ENCODE results near the gene MALSU1. TPM values are rescaled to one million over a fixed set of nuclear protein-coding genes. Genes with fewer than 3 reads are reported as not detected.

The MALSU1 gene
- total and polyA plus RNA-seq, 2 of the 13 experiments (the other 11 are each of a cell fraction or from before 2014, with no cell fraction given) = 72.0 to 141 TPM

DNA sequence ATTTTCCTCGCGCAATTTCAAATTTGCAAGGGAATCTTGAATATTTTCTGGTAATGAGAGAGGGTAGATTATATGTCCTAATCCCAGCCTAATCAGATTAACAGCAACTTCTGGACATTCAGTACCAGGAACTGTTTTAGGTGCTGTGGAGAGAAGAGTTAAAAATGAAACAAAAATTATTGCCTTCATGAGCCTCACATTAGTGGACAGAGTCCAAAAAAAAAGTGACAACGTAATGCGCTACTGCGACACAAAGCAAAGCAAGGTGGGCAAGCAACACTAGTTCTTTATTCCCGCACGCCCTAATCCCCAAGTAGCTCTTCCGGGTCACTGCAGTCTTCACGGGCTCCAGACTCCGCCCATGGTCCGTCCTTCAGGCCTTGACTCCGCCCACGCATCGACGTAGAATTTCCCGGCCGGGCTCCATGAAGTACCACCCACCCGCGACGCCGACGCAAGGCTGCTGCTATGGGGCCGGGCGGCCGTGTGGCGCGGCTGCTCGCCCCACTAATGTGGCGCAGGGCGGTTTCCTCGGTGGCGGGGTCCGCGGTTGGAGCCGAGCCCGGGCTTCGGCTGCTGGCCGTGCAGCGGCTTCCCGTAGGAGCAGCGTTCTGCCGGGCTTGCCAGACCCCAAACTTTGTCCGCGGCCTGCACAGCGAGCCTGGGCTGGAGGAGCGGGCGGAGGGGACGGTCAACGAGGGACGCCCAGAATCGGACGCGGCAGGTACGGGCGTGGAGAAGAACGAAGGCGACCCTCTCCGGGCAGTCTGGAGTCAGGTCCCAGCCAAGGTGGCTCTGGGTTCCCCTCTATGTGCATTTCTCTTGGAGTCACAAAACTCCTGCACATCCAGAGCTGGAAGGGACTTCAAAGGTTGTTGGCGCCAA, at the start of gene MALSU1 (continued):
- TF ChIP-seq, protein P1, sequence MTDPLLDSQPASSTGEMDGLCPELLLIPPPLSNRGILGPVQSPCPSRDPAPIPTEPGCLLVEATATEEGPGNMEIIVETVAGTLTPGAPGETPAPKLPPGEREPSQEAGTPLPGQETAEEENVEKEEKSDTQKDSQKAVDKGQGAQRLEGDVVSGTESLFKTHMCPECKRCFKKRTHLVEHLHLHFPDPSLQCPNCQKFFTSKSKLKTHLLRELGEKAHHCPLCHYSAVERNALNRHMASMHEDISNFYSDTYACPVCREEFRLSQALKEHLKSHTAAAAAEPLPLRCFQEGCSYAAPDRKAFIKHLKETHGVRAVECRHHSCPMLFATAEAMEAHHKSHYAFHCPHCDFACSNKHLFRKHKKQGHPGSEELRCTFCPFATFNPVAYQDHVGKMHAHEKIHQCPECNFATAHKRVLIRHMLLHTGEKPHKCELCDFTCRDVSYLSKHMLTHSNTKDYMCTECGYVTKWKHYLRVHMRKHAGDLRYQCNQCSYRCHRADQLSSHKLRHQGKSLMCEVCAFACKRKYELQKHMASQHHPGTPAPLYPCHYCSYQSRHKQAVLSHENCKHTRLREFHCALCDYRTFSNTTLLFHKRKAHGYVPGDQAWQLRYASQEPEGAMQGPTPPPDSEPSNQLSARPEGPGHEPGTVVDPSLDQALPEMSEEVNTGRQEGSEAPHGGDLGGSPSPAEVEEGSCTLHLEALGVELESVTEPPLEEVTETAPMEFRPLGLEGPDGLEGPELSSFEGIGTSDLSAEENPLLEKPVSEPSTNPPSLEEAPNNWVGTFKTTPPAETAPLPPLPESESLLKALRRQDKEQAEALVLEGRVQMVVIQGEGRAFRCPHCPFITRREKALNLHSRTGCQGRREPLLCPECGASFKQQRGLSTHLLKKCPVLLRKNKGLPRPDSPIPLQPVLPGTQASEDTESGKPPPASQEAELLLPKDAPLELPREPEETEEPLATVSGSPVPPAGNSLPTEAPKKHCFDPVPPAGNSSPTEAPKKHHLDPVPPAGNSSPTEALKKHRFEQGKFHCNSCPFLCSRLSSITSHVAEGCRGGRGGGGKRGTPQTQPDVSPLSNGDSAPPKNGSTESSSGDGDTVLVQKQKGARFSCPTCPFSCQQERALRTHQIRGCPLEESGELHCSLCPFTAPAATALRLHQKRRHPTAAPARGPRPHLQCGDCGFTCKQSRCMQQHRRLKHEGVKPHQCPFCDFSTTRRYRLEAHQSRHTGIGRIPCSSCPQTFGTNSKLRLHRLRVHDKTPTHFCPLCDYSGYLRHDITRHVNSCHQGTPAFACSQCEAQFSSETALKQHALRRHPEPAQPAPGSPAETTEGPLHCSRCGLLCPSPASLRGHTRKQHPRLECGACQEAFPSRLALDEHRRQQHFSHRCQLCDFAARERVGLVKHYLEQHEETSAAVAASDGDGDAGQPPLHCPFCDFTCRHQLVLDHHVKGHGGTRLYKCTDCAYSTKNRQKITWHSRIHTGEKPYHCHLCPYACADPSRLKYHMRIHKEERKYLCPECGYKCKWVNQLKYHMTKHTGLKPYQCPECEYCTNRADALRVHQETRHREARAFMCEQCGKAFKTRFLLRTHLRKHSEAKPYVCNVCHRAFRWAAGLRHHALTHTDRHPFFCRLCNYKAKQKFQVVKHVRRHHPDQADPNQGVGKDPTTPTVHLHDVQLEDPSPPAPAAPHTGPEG (CRISPR knock-in tag; IDR thresholded peaks at IDR 0.05) = peak; percentile 75; the same call in 1 of the 2 replicates
- peak; percentile 60; the same call in 1 of the 2 replicates for TF ChIP-seq ZNF343 (CRISPR knock-in tag; IDR thresholded peaks at IDR 0.05)
- no peak for TF ChIP-seq FOSL2 (CRISPR knock-in tag; IDR thresholded peaks at IDR 0.05)
- no peak for TF ChIP-seq ZNF263 (CRISPR knock-in tag; IDR thresholded peaks at IDR 0.05)
- TF ChIP-seq ZBTB3 (CRISPR knock-in tag; IDR thresholded peaks at IDR 0.05; ENCODE audit: borderline replicate concordance, low read depth) = no peak
- TF ChIP-seq GZF1 (CRISPR knock-in tag; IDR thresholded peaks at IDR 0.05) = peak; percentile 75; the same call in 1 of the 2 replicates
- peak; percentile 76; the same call in 1 of the 2 replicates for TF ChIP-seq TOPORS (CRISPR knock-in tag; IDR thresholded peaks at IDR 0.05)
- peak; percentile 64; the same call in 1 of the 2 replicates for TF ChIP-seq KAT7 (CRISPR knock-in tag; IDR thresholded peaks at IDR 0.05; ENCODE audit: borderline replicate concordance)
- TF ChIP-seq ZNF557 (CRISPR knock-in tag; IDR thresholded peaks at IDR 0.05) = peak; percentile 31; the same call in 1 of the 2 replicates
- TF ChIP-seq, protein P2, sequence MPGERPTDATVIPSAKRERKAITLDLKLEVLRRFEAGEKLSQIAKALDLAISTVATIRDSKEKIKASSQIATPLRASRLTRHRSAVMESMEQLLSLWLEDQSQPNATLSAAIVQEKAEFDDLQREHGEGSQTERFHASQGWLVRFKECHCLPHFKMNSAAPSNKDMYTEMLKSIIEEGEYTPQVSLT (CRISPR knock-in tag; IDR thresholded peaks at IDR 0.05; ENCODE audit: borderline replicate concordance, low read depth) = 0 out of 2 replicates have a peak, but pooled peaks have one; percentile 54
- TF ChIP-seq AGO2 (optimal IDR thresholded peaks at IDR 0.05; ENCODE audit: low read depth, low read length) = peak; percentile 90
- TF ChIP-seq ZFX (CRISPR knock-in tag; IDR thresholded peaks at IDR 0.05; ENCODE audit: low read depth) = peak; percentile 99
- no peak for TF ChIP-seq JDP2 (CRISPR knock-in tag; IDR thresholded peaks at IDR 0.05; ENCODE audit: borderline replicate concordance)
- 0 out of 2 replicates have a peak, but pooled peaks have one; percentile 43 for TF ChIP-seq KLF15 (CRISPR knock-in tag; IDR thresholded peaks at IDR 0.05; ENCODE audit: borderline replicate concordance)
- TF ChIP-seq NFE2L1 (CRISPR knock-in tag; IDR thresholded peaks at IDR 0.05; ENCODE audit: borderline replicate concordance) = no peak
- TF ChIP-seq, protein P3, sequence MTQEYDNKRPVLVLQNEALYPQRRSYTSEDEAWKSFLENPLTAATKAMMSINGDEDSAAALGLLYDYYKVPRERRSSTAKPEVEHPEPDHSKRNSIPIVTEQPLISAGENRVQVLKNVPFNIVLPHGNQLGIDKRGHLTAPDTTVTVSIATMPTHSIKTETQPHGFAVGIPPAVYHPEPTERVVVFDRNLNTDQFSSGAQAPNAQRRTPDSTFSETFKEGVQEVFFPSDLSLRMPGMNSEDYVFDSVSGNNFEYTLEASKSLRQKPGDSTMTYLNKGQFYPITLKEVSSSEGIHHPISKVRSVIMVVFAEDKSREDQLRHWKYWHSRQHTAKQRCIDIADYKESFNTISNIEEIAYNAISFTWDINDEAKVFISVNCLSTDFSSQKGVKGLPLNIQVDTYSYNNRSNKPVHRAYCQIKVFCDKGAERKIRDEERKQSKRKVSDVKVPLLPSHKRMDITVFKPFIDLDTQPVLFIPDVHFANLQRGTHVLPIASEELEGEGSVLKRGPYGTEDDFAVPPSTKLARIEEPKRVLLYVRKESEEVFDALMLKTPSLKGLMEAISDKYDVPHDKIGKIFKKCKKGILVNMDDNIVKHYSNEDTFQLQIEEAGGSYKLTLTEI (CRISPR knock-in tag; conservative IDR thresholded peaks at IDR 0.05) = no peak
- TF ChIP-seq, protein P4, sequence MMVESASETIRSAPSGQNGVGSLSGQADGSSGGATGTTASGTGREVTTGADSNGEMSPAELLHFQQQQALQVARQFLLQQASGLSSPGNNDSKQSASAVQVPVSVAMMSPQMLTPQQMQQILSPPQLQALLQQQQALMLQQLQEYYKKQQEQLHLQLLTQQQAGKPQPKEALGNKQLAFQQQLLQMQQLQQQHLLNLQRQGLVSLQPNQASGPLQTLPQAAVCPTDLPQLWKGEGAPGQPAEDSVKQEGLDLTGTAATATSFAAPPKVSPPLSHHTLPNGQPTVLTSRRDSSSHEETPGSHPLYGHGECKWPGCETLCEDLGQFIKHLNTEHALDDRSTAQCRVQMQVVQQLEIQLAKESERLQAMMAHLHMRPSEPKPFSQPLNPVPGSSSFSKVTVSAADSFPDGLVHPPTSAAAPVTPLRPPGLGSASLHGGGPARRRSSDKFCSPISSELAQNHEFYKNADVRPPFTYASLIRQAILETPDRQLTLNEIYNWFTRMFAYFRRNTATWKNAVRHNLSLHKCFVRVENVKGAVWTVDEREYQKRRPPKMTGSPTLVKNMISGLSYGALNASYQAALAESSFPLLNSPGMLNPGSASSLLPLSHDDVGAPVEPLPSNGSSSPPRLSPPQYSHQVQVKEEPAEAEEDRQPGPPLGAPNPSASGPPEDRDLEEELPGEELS (CRISPR knock-in tag; IDR thresholded peaks at IDR 0.05) = peak; percentile 65
- no peak for TF ChIP-seq SMARCC2 (IDR thresholded peaks at IDR 0.05)
